ENCODE results near the gene HOXD10. TPM values are rescaled to one million over a fixed set of nuclear protein-coding genes. Genes with fewer than 3 reads are reported as not detected.

Gene HOXD10
- total and polyA plus RNA-seq, 2 of the 13 experiments (the other 11 are each of a cell fraction or from before 2014, with no cell fraction given), result not detected

GRCh38 chr2:176079285-176079830, 37.2 kb upstream of the HOXD10 start:
- H3K9me3 ChIP-seq (ENCODE audit: low read length), result no peaks in the 10 kb centered on the region
- no peak overlapping the region for H3K4me3 ChIP-seq (replicated peaks in 1 of 3; ENCODE audit: insufficient read depth in 1 of 3, low read depth in 2 of 3, low read length in 3 of 3)
- H3K9ac ChIP-seq (ENCODE audit: insufficient read depth, low read depth, low read length), result no peak overlapping the region
- no peak for FAIRE-seq
- BruUV-seq (replicated peaks), result no TSS peak
- DNase-seq (ENCODE audit: low spot score), result no peak
- H3K4me2 ChIP-seq (ENCODE audit: low read depth, low read length), result no peak overlapping the region
- 59% methylated on average over 30 of the region's 30 CpGs for WGBS (ENCODE audit: low lambda C conversion rate)
- peaks cover 0 to 74% of the 10 kb centered on the region in 2 experiments; a peak in 4 of 5 replicates for H3K27me3 ChIP-seq (ENCODE audit: control insufficient read depth in 1 of 2, insufficient read depth in 2 of 2, low read length in 2 of 2)
- H3K27ac ChIP-seq (ENCODE audit: extremely low read length, insufficient read depth, low read length), result no peak overlapping the region
- no peaks in the 10 kb centered on the region for H3K36me3 ChIP-seq (replicated peaks in 1 of 2; ENCODE audit: control insufficient read depth in 1 of 2, insufficient read depth in 2 of 2, low read length in 2 of 2)
- CTCF ChIA-PET (ENCODE audit: low intra/inter-chr PET ratio, low total read pairs), result no interaction called here
- in situ Hi-C loops (cut with HindIII; ENCODE audit: extremely low pct_ligation_motif_present, low pct_unique_long_range_greater_than_20kb), result no loop called here
- H3K4me1 ChIP-seq (ENCODE audit: insufficient read depth, low read length), result no peaks in the 10 kb centered on the region
- POLR2A ChIA-PET, result no interaction called here
- intact Hi-C loops (cut with micrococcal nuclease; ENCODE audit: unreplicated experiment), result no loop called here
- TF ChIP-seq NFYC (CRISPR knock-in tag; IDR thresholded peaks at IDR 0.05), result no peak
- TF ChIP-seq HNRNPLL (IDR thresholded peaks at IDR 0.05; ENCODE audit: low read depth, low read length, poor library complexity, severe bottlenecking), result no peak
- no peak for TF ChIP-seq DMTF1 (CRISPR knock-in tag; IDR thresholded peaks at IDR 0.05)
- TF ChIP-seq ZNF337 (CRISPR knock-in tag; IDR thresholded peaks at IDR 0.05; ENCODE audit: borderline replicate concordance, low read depth), result no peak
- TF ChIP-seq BHLHE40 (IDR thresholded peaks at IDR 0.05; ENCODE audit: low read length), result no peak
- no peak for TF ChIP-seq RFX3 (CRISPR knock-in tag; IDR thresholded peaks at IDR 0.05)
- TF ChIP-seq, protein P1, sequence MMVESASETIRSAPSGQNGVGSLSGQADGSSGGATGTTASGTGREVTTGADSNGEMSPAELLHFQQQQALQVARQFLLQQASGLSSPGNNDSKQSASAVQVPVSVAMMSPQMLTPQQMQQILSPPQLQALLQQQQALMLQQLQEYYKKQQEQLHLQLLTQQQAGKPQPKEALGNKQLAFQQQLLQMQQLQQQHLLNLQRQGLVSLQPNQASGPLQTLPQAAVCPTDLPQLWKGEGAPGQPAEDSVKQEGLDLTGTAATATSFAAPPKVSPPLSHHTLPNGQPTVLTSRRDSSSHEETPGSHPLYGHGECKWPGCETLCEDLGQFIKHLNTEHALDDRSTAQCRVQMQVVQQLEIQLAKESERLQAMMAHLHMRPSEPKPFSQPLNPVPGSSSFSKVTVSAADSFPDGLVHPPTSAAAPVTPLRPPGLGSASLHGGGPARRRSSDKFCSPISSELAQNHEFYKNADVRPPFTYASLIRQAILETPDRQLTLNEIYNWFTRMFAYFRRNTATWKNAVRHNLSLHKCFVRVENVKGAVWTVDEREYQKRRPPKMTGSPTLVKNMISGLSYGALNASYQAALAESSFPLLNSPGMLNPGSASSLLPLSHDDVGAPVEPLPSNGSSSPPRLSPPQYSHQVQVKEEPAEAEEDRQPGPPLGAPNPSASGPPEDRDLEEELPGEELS (CRISPR knock-in tag; IDR thresholded peaks at IDR 0.05), result no peak
- no peak for TF ChIP-seq EEA1 (CRISPR knock-in tag; IDR thresholded peaks at IDR 0.05; ENCODE audit: borderline replicate concordance)
- no peak for TF ChIP-seq YEATS2 (CRISPR knock-in tag; IDR thresholded peaks at IDR 0.05; ENCODE audit: borderline replicate concordance)
- TF ChIP-seq ZNF224 (CRISPR knock-in tag; IDR thresholded peaks at IDR 0.05), result no peak
- TF ChIP-seq, protein P2, sequence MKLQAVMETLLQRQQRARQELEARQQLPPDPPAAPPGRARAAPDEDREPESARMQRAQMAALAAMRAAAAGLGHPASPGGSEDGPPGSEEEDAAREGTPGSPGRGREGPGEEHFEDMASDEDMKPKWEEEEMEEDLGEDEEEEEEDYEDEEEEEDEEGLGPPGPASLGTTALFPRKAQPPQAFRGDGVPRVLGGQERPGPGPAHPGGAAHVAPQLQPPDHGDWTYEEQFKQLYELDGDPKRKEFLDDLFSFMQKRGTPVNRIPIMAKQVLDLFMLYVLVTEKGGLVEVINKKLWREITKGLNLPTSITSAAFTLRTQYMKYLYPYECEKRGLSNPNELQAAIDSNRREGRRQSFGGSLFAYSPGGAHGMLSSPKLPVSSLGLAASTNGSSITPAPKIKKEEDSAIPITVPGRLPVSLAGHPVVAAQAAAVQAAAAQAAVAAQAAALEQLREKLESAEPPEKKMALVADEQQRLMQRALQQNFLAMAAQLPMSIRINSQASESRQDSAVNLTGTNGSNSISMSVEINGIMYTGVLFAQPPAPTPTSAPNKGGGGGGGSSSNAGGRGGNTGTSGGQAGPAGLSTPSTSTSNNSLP (IDR thresholded peaks at IDR 0.05; ENCODE audit: low read depth, low read length), result no peak
- TF ChIP-seq, protein P3, sequence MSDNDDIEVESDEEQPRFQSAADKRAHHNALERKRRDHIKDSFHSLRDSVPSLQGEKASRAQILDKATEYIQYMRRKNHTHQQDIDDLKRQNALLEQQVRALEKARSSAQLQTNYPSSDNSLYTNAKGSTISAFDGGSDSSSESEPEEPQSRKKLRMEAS (IDR thresholded peaks at IDR 0.05), result no peak
- no peak for TF ChIP-seq ARNT2 (CRISPR knock-in tag; IDR thresholded peaks at IDR 0.05; ENCODE audit: low read depth)
- no peak for TF ChIP-seq FOSL2 (CRISPR knock-in tag; IDR thresholded peaks at IDR 0.05)
- no peak for TF ChIP-seq ZNF207 (IDR thresholded peaks at IDR 0.05; ENCODE audit: borderline replicate concordance)
- no peak for TF ChIP-seq ZNF383 (CRISPR knock-in tag; IDR thresholded peaks at IDR 0.05; ENCODE audit: borderline replicate concordance)
- TF ChIP-seq POGZ (CRISPR knock-in tag; IDR thresholded peaks at IDR 0.05), result no peak
- TF ChIP-seq ZFYVE20 (CRISPR knock-in tag; IDR thresholded peaks at IDR 0.05; ENCODE audit: borderline replicate concordance, low read depth), result no peak
- no peak overlapping the region for H2AFZ ChIP-seq (ENCODE audit: low read length)
- no peaks in the 10 kb centered on the region for H4K20me1 ChIP-seq (ENCODE audit: insufficient read depth, low read length)
- ATAC-seq, result peak; percentile 18; the same call in 2 of the 3 replicates
- H3K79me2 ChIP-seq (ENCODE audit: insufficient read depth, low read length), result no peaks in the 10 kb centered on the region

Data from HepG2 (cell line).